Right lobe of liver (tissue), 4 donors: ENCODE measurements around the gene ERBIN.

Experiments
- POLR2A ChIP-seq: fragments of 450-650 bp; IDR thresholded peaks from one replicate; pipeline ENCODE4 v1.6.1; 2017; ENCODE audit warnings: antibody characterized with exemption, mild to moderate bottlenecking
- TF ChIP-seq, protein P1 (sequence below), 4 donors: fragments of 200-600 bp in 3 of 4; fragments of 450-650 bp in 1 of 4; IDR thresholded peaks; one replicate each; pipeline versions ENCODE4 v1.5.1 to v1.8.0; 2016 to 2022; ENCODE audit warnings: antibody characterized with exemption in 4 of 4, mild to moderate bottlenecking in 2 of 4
- donor health status: DM: no; HTN: no; CAD: no.
- donor health status: DM: no; HTN: no; CAD: no.
- donor health status: DM: no; HTN: yes; CAD: no.

DNA sequence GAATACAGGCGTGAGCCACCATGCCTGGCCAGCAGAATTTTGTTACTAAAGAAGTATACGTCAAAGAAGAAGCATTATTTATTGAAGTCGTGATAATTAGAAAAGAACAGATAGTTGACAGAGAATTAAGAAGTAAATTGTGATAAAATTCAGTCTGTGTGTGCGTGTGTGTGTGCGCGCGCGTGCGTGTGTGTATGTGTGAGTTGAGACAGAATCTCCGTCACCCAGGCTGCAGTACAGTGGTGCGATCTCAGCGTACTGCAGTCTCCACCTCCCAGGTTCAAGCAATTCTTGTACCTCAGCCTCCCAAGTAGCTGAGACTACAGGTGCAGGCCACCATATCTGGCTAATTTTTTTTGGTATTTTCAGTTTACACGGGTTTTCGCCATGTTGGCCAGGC lies 77.8 kb downstream of the ERBIN start:
- TF ChIP-seq, protein P1, sequence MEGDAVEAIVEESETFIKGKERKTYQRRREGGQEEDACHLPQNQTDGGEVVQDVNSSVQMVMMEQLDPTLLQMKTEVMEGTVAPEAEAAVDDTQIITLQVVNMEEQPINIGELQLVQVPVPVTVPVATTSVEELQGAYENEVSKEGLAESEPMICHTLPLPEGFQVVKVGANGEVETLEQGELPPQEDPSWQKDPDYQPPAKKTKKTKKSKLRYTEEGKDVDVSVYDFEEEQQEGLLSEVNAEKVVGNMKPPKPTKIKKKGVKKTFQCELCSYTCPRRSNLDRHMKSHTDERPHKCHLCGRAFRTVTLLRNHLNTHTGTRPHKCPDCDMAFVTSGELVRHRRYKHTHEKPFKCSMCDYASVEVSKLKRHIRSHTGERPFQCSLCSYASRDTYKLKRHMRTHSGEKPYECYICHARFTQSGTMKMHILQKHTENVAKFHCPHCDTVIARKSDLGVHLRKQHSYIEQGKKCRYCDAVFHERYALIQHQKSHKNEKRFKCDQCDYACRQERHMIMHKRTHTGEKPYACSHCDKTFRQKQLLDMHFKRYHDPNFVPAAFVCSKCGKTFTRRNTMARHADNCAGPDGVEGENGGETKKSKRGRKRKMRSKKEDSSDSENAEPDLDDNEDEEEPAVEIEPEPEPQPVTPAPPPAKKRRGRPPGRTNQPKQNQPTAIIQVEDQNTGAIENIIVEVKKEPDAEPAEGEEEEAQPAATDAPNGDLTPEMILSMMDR (IDR thresholded peaks at IDR 0.05), result no peak
- TF ChIP-seq POLR2A, result no peak
